ENCODE measurements around the gene HPSE2.

DNA sequence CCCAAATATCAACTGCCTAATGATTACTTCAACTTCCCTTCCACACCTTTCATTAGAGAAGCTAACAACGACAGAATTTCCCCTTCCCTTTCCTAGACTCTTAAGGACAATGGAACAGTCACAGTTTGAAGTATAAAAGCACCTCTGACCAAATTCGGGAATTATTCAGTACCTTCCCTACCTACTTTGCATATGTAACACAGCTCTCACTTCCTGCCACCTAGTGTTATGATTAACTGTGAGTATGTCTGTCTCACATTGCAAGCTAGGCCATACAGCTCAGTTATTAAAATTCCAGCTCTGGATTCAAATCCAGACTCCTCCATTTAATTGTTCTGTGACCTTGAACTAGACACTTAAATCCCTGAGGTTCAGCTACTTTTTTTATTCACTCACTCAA lies 44.8 kb upstream of the HPSE2 start:
- TF ChIP-seq, protein P1, sequence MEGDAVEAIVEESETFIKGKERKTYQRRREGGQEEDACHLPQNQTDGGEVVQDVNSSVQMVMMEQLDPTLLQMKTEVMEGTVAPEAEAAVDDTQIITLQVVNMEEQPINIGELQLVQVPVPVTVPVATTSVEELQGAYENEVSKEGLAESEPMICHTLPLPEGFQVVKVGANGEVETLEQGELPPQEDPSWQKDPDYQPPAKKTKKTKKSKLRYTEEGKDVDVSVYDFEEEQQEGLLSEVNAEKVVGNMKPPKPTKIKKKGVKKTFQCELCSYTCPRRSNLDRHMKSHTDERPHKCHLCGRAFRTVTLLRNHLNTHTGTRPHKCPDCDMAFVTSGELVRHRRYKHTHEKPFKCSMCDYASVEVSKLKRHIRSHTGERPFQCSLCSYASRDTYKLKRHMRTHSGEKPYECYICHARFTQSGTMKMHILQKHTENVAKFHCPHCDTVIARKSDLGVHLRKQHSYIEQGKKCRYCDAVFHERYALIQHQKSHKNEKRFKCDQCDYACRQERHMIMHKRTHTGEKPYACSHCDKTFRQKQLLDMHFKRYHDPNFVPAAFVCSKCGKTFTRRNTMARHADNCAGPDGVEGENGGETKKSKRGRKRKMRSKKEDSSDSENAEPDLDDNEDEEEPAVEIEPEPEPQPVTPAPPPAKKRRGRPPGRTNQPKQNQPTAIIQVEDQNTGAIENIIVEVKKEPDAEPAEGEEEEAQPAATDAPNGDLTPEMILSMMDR (IDR thresholded peaks at IDR 0.05) = no peak
- no peak for TF ChIP-seq POLR2AphosphoS5 (IDR thresholded peaks at IDR 0.05)
